Endometrial microvascular endothelial cells (primary cell): Measurements from ENCODE around the gene ESRRB. TPM values are rescaled to one million over a fixed set of nuclear protein-coding genes. Genes with fewer than 3 reads are reported as not detected.

ENCODE experiments used
- in situ Hi-C: cut with HindIII; loops from 2 replicates; pipeline ENCODE4 v1.10.0; 2017; ENCODE audit warnings: low sequenced_read_pairs, low pct_unique_long_range_greater_than_20kb; ENCODE audit errors: inconsistent ontology term
- total RNA-seq: library from RNA; depleted of rRNA; stranded (reverse); fragments of >200 nt; gene quantifications from one replicate; pipeline ENCODE4 v1.2.3, GENCODE V29; 2015; ENCODE audit errors: inconsistent ontology term

Gene ESRRB
- not detected for total RNA-seq

DNA sequence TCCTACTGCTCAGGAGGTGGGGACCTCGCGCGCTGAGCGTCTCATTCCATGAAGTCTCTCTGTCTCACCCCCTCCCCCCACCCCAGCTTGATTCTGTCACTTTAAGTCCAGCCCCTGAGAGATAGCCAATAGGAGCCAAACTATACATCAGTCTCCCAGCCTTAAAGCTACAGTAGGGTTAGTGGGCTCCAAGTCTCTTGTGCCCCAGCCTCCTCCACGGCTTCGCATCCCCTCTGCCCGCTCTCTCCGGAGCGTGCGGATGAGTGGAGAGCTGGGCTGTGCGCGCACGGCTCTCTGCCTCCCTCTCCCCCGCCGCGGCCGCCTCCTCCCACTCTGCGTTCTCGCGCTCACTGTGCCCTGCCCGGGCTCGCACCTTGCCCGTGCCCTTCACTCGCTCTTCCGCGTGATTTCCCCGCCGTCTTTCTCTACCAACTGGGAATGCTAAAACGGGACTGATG is at the start of gene ESRRB:
TSS of gene ESRRB (plus strand) at position 191 of the 458 bp plus-strand sequence. CDS start at position 456, 265 bp downstream.
- in situ Hi-C loops, result no loop called here

GRCh38 chr14:76326918-76327689 is 48.8 kb upstream of the ESRRB start:
- in situ Hi-C loops, result no loop called here

DNA sequence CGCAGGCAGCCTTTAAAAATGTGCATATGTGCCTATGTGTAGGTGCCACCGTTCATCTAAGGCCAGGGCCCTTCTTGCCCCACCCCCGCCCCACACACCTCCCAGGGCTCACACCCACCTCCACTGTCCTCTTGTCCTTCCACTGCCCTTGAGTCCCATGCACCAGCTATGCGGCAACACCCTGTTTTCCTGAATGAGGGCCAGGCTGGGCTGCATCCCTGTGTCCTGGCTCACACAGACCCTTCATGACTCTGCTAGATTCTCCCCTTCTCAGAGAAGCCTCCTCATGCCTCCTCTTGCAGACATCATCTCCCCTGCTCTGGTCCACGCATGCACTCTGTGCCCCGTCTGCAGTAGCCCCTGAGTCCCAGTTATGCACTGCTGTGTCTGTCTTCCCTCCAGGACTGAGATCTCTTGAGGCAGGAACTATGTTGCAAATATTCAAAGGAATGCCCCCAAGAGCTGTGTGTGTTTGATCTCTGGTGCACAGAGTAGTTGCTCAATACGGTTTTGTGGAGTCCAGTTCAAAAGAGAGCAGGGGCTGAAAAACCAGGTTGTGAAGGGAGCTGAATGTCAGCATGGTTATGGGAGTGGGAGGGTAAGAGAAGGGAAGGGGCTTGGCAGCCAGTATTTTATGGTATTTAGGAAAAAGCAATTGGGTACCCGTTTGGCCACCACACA is 47.3 kb upstream of the ESRRB start:
- in situ Hi-C loops, result no loop called here

GRCh38 chr14:76329154-76329928 is 46.6 kb upstream of the ESRRB start:
- in situ Hi-C loops, result no loop called here

- in situ Hi-C loops, result no loop called here
Observed at GRCh38 chr14:76329951-76330350, 46.0 kb upstream of the ESRRB start.

- in situ Hi-C loops, result no loop called here
Observed at GRCh38 chr14:76330411-76331327, 45.3 kb upstream of the ESRRB start.

DNA sequence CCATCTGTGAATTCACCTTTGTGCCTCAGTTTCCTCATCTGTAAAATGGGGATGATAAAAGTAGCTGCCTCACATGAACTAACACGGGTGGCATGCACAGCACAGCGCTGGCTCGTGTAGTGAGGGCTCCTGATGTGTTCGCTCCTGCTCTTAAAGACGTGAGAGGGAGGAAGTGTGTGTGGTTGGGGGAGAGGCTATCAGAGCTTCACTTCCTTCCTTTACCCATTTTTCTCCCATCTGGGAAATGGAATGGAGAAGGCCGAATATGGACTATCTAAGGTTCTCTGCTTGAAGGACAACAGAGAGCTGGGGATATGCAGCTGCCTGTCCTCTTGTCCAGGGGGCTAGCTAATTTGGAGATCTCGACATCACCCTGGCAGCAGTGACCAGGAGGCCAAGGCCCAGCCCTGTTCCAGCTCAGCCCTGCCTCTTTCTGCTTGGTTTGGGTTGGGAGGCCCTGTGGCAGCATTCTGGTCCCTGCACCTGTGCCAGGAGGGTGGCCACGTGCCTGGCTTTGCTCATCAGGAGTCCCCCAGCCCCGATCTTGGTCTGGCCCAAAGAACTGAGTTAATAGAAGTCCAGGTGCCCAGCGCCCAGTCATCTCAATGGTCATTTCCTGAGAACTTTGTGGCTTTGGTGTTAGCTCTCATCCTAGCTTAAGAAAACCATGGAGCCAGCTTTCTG is 44.5 kb upstream of the ESRRB start:
- in situ Hi-C loops, result no loop called here

- in situ Hi-C loops, result no loop called here
Observed at GRCh38 chr14:76333664-76334063, 42.3 kb upstream of the ESRRB start.

- in situ Hi-C loops, result no loop called here
Observed at GRCh38 chr14:76334316-76334715, 41.6 kb upstream of the ESRRB start.

DNA sequence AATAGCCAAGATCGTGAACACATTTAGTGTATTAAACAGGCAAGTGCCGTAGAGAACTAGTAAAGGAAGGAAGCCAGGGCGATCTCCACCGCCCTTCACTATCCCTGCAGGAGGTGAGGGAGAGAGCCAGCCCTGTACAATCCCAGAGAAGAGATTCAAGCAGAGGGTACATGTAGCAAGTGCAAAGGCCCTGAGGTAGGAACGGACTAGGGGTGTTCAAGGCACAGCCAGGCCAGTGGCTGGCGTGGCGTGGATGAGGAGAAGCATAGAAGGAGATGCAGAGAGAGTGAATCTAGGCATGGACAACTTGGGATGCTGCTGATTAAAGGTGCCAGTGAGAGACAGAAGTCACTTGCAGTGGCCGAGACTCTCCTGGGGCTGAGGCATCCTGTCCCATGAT is 39.1 kb upstream of the ESRRB start:
- in situ Hi-C loops, result no loop called here

GRCh38 chr14:76337635-76338545 is 38.0 kb upstream of the ESRRB start:
- in situ Hi-C loops, result no loop called here

GRCh38 chr14:76339728-76340615 is 36.0 kb upstream of the ESRRB start:
- in situ Hi-C loops, result no loop called here

DNA sequence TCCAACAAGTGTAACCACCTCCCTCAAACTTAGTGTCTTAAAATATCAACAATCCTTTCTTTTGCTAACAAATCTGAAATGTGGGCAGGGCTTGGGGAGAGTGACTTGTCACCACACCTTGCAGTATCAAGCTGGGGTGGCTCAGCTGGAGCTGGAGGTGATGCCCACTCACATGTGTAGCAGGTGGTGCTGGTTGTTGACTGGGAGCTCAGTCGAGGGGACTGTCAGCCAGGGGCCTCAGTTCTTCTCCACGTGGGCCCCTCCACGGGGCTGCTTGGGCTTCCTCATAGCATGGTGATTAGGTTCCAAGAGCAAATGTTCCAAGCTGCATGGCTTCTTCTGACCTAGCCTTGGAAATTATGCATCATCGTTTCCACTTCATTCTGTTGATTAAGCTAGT is 32.6 kb upstream of the ESRRB start:
- in situ Hi-C loops, result no loop called here

DNA sequence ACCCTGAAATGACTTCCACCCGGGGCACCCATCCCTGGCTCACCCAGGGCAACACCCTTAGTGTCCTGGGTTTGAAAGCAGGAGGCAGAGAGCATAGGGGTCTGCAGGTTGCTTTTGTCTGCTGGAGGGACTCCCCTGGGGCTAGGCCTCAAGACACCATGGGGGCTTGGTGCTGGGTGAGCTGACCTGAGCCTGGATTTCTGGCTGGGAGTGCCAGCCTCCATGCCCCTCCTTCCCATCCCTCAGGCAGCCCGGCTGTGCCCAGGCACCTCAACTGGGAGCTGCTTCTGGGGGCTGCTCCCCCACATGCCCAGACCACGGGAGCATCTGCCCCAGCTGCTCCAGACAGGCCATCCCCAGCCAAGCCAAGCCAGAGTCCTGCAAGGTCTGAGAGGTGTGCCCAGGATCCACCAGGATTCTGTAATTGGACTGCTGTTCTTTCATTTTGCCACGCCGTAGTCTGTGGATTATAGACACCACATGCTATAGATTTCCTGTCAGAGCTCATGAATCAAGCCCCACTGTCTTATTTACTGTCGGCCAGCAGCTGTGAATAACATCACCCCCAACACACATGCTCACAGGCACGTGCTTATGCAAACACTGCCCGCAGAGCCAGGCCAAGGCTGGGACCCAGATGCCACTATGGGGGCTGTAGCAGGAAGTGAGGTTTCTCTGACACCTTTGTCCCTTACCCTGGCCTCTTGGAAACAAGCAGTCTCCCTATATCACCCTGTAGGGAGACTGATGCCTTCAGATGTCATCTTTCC is 29.4 kb upstream of the ESRRB start:
- in situ Hi-C loops, result no loop called here

- in situ Hi-C loops, result no loop called here
Observed at GRCh38 chr14:76348898-76349297, 27.0 kb upstream of the ESRRB start.
